A549 (cell line): ENCODE results near the gene SELENOW. TPM values are rescaled to one million over a fixed set of nuclear protein-coding genes. Genes with fewer than 3 reads are reported as not detected.

Source experiments
- CHD2 ChIP-seq: fragments of 150-350 bp; IDR thresholded peaks from 2 replicates; pipeline ENCODE4 v1.6.1; 2014; ENCODE audit warnings: low read length; ENCODE audit not compliant: partially characterized antibody
- CTCF ChIP-seq: fragments of >200 bp; sonication (Bioruptor Twin); formaldehyde crosslinking; IDR thresholded peaks from 3 replicates; pipeline ENCODE4 v1.5.1; 2016
- EHF ChIP-seq: fragments of 250-450 bp; sonication (Bioruptor Pico); IDR thresholded peaks from 2 replicates; pipeline ENCODE4 v1.5.0; 2020; ENCODE audit warnings: mild to moderate bottlenecking
- EHMT2 ChIP-seq: fragments of 200-600 bp; sonication (generic); IDR thresholded peaks from 2 replicates; pipeline ENCODE4 v1.6.1; 2016; ENCODE audit warnings: antibody characterized with exemption, low read depth, mild to moderate bottlenecking, moderate library complexity
- HES2 ChIP-seq: fragments of >200 bp; sonication (Bioruptor Twin); formaldehyde crosslinking; IDR thresholded peaks from 2 replicates; pipeline ENCODE4 v1.6.1; 2016
- HOXB13 ChIP-seq: fragments of 250-450 bp; sonication (Bioruptor Pico); IDR thresholded peaks from 2 replicates; pipeline ENCODE4 v1.5.0; 2020; ENCODE audit warnings: low read depth, mild to moderate bottlenecking, moderate library complexity
- JUN ChIP-seq, 2 experiments: fragments of >200 bp; sonication (Bioruptor Twin); formaldehyde crosslinking; IDR thresholded peaks; 2 replicates in 1 of 2; 3 replicates in 1 of 2; pipeline ENCODE4 v1.6.1; 2016 to 2017
- KDM1A ChIP-seq: fragments of 200-600 bp; sonication (generic); IDR thresholded peaks from 2 replicates; pipeline ENCODE4 v1.6.1; 2016; ENCODE audit warnings: low read depth, mild to moderate bottlenecking
- KDM5A ChIP-seq: fragments of 200-600 bp; sonication (generic); IDR thresholded peaks from 2 replicates; pipeline ENCODE4 v1.6.1; 2016; ENCODE audit warnings: antibody characterized with exemption, mild to moderate bottlenecking
- MAFK ChIP-seq: fragments of 450-650 bp; IDR thresholded peaks from 2 replicates; pipeline ENCODE4 v1.6.1; 2014; ENCODE audit not compliant: partially characterized antibody
- NFE2L2 ChIP-seq: fragments of 150-350 bp; conservative IDR thresholded peaks from 2 replicates; pipeline ENCODE4 v1.6.1; 2014; ENCODE audit warnings: low read length
- PHF8 ChIP-seq: fragments of 200-600 bp; sonication (generic); IDR thresholded peaks from 2 replicates; pipeline ENCODE4 v1.6.1; 2016; ENCODE audit warnings: low read depth, mild to moderate bottlenecking, antibody characterized with exemption, moderate library complexity, borderline replicate concordance
- RAD21 ChIP-seq, 2 experiments: fragments of >200 bp in 1 of 2; sonication (Bioruptor Twin) in 1 of 2; formaldehyde crosslinking in 1 of 2; IDR thresholded peaks in 1 of 2; conservative IDR thresholded peaks in 1 of 2; 2 replicates in 1 of 2; 3 replicates in 1 of 2; pipeline ENCODE4 v1.6.1; 2012 to 2018; ENCODE audit warnings: inconsistent platforms in 1 of 2
- REST ChIP-seq: fragments of 200-600 bp; sonication (generic); IDR thresholded peaks from 2 replicates; pipeline ENCODE4 v1.6.1; 2016; ENCODE audit warnings: antibody characterized with exemption, mild to moderate bottlenecking, moderate library complexity
- TFCP2L1 ChIP-seq: fragments of 250-450 bp; sonication (Bioruptor Pico); IDR thresholded peaks from 2 replicates; pipeline ENCODE4 v1.5.0; 2021; ENCODE audit warnings: mild to moderate bottlenecking
- TP53 ChIP-seq: fragments of 250-450 bp; sonication (Bioruptor Pico); IDR thresholded peaks from 2 replicates; pipeline ENCODE4 v1.5.0; 2021; ENCODE audit warnings: mild to moderate bottlenecking, moderate library complexity
- ZC3H11A ChIP-seq: fragments of 450-650 bp; IDR thresholded peaks from 2 replicates; pipeline ENCODE4 v1.6.1; 2014; ENCODE audit warnings: antibody characterized with exemption, mild to moderate bottlenecking
- ZNF302 ChIP-seq: fragments of 250-450 bp; sonication (Bioruptor Pico); IDR thresholded peaks from 2 replicates; pipeline ENCODE4 v1.9.0; 2021; ENCODE audit warnings: inconsistent platforms, mild to moderate bottlenecking, moderate library complexity
- ZSCAN20 ChIP-seq: fragments of 250-450 bp; sonication (Bioruptor Pico); IDR thresholded peaks from 2 replicates; pipeline ENCODE4 v1.8.0; 2022; ENCODE audit warnings: mild to moderate bottlenecking, moderate library complexity
- polyA plus RNA-seq, 4 experiments: library from polyadenylated mRNA; depleted of rRNA in 3 of 4; stranded (reverse); fragments of >200 nt; fragmentation: RNase III in 1 of 4; extraction: RNeasy Plus Mini Kit Qiagen cat#74134 plus additional on column Dnase treatment in 1 of 4; gene quantifications; 2 replicates in 3 of 4; 3 replicates in 1 of 4; pipeline ENCODE4 v1.2.3, GENCODE V29; 2011 to 2017
- TF ChIP-seq, protein P1 (sequence below): fragments of 250-450 bp; sonication (Bioruptor Pico); IDR thresholded peaks from 2 replicates; pipeline ENCODE4 v1.5.0; 2021; ENCODE audit warnings: mild to moderate bottlenecking, moderate library complexity, borderline replicate concordance

The SELENOW gene
- polyA plus RNA-seq, 2 of the 4 experiments (the other 2 are of a cell fraction) = 114 to 155 TPM

- no peak for TF ChIP-seq REST
- TF ChIP-seq, protein P1, sequence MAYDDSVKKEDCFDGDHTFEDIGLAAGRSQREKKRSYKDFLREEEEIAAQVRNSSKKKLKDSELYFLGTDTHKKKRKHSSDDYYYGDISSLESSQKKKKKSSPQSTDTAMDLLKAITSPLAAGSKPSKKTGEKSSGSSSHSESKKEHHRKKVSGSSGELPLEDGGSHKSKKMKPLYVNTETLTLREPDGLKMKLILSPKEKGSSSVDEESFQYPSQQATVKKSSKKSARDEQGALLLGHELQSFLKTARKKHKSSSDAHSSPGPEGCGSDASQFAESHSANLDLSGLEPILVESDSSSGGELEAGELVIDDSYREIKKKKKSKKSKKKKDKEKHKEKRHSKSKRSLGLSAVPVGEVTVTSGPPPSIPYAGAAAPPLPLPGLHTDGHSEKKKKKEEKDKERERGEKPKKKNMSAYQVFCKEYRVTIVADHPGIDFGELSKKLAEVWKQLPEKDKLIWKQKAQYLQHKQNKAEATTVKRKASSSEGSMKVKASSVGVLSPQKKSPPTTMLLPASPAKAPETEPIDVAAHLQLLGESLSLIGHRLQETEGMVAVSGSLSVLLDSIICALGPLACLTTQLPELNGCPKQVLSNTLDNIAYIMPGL (CRISPR knock-in tag) = no peak
- TF ChIP-seq ZSCAN20 (CRISPR knock-in tag) = no peak
- no peak for TF ChIP-seq HES2
- TF ChIP-seq MAFK = no peak
- no peak for TF ChIP-seq PHF8
- TF ChIP-seq CHD2 = no peak
- no peak for TF ChIP-seq HOXB13
- no peak; a peak in 1 of 5 replicates for TF ChIP-seq RAD21 (conservative IDR thresholded peaks at IDR 0.05 in 1 of 2, IDR thresholded peaks at IDR 0.05 in 1 of 2)
- no peak for TF ChIP-seq ZC3H11A
- peak; percentile 82 for TF ChIP-seq KDM1A
- TF ChIP-seq ZNF302 (CRISPR knock-in tag) = no peak
- 0 out of 2 replicates have a peak, but pooled peaks have one; percentile 63 for TF ChIP-seq TP53 (CRISPR knock-in tag)
- TF ChIP-seq EHMT2 = no peak
- no peak for TF ChIP-seq KDM5A
- TF ChIP-seq CTCF = no peak
- peak; percentile 6 to 34; a peak in 2 of 5 replicates for TF ChIP-seq JUN (IDR thresholded peaks at IDR 0.05)
- no peak for TF ChIP-seq TFCP2L1 (CRISPR knock-in tag)
- TF ChIP-seq EHF (CRISPR knock-in tag) = peak; percentile 41; the same call in 1 of the 2 replicates
- no peak for TF ChIP-seq NFE2L2
- TF ChIP-seq, all 56 proteins: peak for 8
Observed at GRCh38 chr19:47729799-47730520, 48.5 kb upstream of the SELENOW start (continued).
